Measurements from ENCODE around the gene SMAP1.
A peak's percentile ranks its signal among the peaks of the same experiment; 100 is the strongest.

The SMAP1 gene

GRCh38 chr6:70667711-70668498, at the start of gene SMAP1:
Gene SMAP1, plus strand, starts transcription at chr6:70667883. Its CDS starts 141 bp downstream, at chr6:70668024.
- peaks cover 14% of the 10 kb centered on the region for H3K36me3 Mint-ChIP-seq (ENCODE audit: low read depth)
- no peaks in the 10 kb centered on the region for H3K9me3 Mint-ChIP-seq
- peaks cover 56% of the 10 kb centered on the region for H3K4me1 Mint-ChIP-seq (ENCODE audit: low read depth)
- H3K27ac Mint-ChIP-seq: peak within 1 kb of the TSS; percentile 93
- H3K4me3 Mint-ChIP-seq: peak within 1 kb of the TSS; percentile 87
- no peaks in the 10 kb centered on the region for H3K27me3 Mint-ChIP-seq
- intact Hi-C loops (cut with micrococcal nuclease): loop anchor here (2.0 to 10.0 kb wide), 4 partner anchors 101 to 873 kb away; partner anchors contain the start of genes LMBRD1, OGFRL1 and SDHAF4

GRCh38 chr6:70620746-70621145, 46.9 kb upstream of the SMAP1 start:
- Mint-ChIP-seq H3K9me3 (no peaks in the 10 kb centered on the region), H3K27ac (no peak overlapping the region), H3K4me3 (no peak overlapping the region), H3K4me1 (ENCODE audit: low read depth) (no peaks in the 10 kb centered on the region), H3K36me3 (ENCODE audit: low read depth) (no peaks in the 10 kb centered on the region), H3K27me3 (no peaks in the 10 kb centered on the region)
- intact Hi-C loops (cut with micrococcal nuclease): no loop called here

GRCh38 chr6:70622461-70622860, 45.2 kb upstream of the SMAP1 start:
- Mint-ChIP-seq H3K27ac (no peak overlapping the region), H3K4me1 (ENCODE audit: low read depth) (no peaks in the 10 kb centered on the region), H3K4me3 (no peak overlapping the region), H3K9me3 (no peaks in the 10 kb centered on the region), H3K36me3 (ENCODE audit: low read depth) (no peaks in the 10 kb centered on the region), H3K27me3 (no peaks in the 10 kb centered on the region)
- intact Hi-C loops (cut with micrococcal nuclease): no loop called here

GRCh38 chr6:70625436-70625835, 42.2 kb upstream of the SMAP1 start:
- Mint-ChIP-seq H3K4me1 (ENCODE audit: low read depth) (no peaks in the 10 kb centered on the region), H3K36me3 (ENCODE audit: low read depth) (no peaks in the 10 kb centered on the region), H3K4me3 (no peak overlapping the region), H3K9me3 (no peaks in the 10 kb centered on the region), H3K27ac (no peak overlapping the region), H3K27me3 (no peaks in the 10 kb centered on the region)
- intact Hi-C loops (cut with micrococcal nuclease): no loop called here

GRCh38 chr6:70627500-70628254, 40.0 kb upstream of the SMAP1 start:
- intact Hi-C loops (cut with micrococcal nuclease): no loop called here
- Mint-ChIP-seq H3K27ac (no peak overlapping the region), H3K4me1 (ENCODE audit: low read depth) (no peaks in the 10 kb centered on the region), H3K9me3 (no peaks in the 10 kb centered on the region), H3K4me3 (no peak overlapping the region), H3K36me3 (ENCODE audit: low read depth) (no peaks in the 10 kb centered on the region), H3K27me3 (no peaks in the 10 kb centered on the region)

- Mint-ChIP-seq H3K4me3 (no peak overlapping the region), H3K4me1 (ENCODE audit: low read depth) (no peaks in the 10 kb centered on the region), H3K27ac (no peak overlapping the region), H3K27me3 (no peaks in the 10 kb centered on the region), H3K36me3 (ENCODE audit: low read depth) (no peaks in the 10 kb centered on the region), H3K9me3 (no peaks in the 10 kb centered on the region)
- intact Hi-C loops (cut with micrococcal nuclease): no loop called here
These were observed 37.8 kb upstream of the SMAP1 start for GRCh38 chr6:70629929-70630328.

- no peak overlapping the region for H3K27ac Mint-ChIP-seq
- no peaks in the 10 kb centered on the region for H3K27me3 Mint-ChIP-seq
- intact Hi-C loops (cut with micrococcal nuclease): no loop called here
- no peak overlapping the region for H3K4me3 Mint-ChIP-seq
- no peaks in the 10 kb centered on the region for H3K4me1 Mint-ChIP-seq (ENCODE audit: low read depth)
- no peaks in the 10 kb centered on the region for H3K36me3 Mint-ChIP-seq (ENCODE audit: low read depth)
- no peaks in the 10 kb centered on the region for H3K9me3 Mint-ChIP-seq
These were observed 33.8 kb upstream of the SMAP1 start for GRCh38 chr6:70633870-70634269.

GRCh38 chr6:70636596-70636995, 31.1 kb upstream of the SMAP1 start:
- intact Hi-C loops (cut with micrococcal nuclease): no loop called here
- Mint-ChIP-seq H3K4me1 (ENCODE audit: low read depth) (peaks cover 5% of the 10 kb centered on the region), H3K27me3 (no peaks in the 10 kb centered on the region), H3K27ac (no peak overlapping the region), H3K9me3 (no peaks in the 10 kb centered on the region), H3K36me3 (ENCODE audit: low read depth) (no peaks in the 10 kb centered on the region), H3K4me3 (no peak overlapping the region)

GRCh38 chr6:70638468-70638867, 29.2 kb upstream of the SMAP1 start:
- Mint-ChIP-seq H3K9me3 (no peaks in the 10 kb centered on the region), H3K27ac (no peak overlapping the region), H3K27me3 (no peaks in the 10 kb centered on the region), H3K4me1 (ENCODE audit: low read depth) (peaks cover 5% of the 10 kb centered on the region), H3K4me3 (no peak overlapping the region), H3K36me3 (ENCODE audit: low read depth) (no peaks in the 10 kb centered on the region)
- intact Hi-C loops (cut with micrococcal nuclease): no loop called here

- intact Hi-C loops (cut with micrococcal nuclease): no loop called here
- Mint-ChIP-seq H3K27me3 (peaks cover 2% of the 10 kb centered on the region), H3K4me3 (no peak overlapping the region), H3K27ac (no peak overlapping the region), H3K4me1 (ENCODE audit: low read depth) (peaks cover 5% of the 10 kb centered on the region), H3K36me3 (ENCODE audit: low read depth) (no peaks in the 10 kb centered on the region), H3K9me3 (no peaks in the 10 kb centered on the region)
These were observed 16.3 kb upstream of the SMAP1 start for GRCh38 chr6:70651326-70651905.

- Mint-ChIP-seq H3K4me1 (ENCODE audit: low read depth) (peaks cover 5% of the 10 kb centered on the region), H3K36me3 (ENCODE audit: low read depth) (no peaks in the 10 kb centered on the region), H3K27me3 (no peaks in the 10 kb centered on the region), H3K4me3 (no peak overlapping the region), H3K27ac (no peak overlapping the region), H3K9me3 (no peaks in the 10 kb centered on the region)
- intact Hi-C loops (cut with micrococcal nuclease): no loop called here
These were observed 15.5 kb upstream of the SMAP1 start for GRCh38 chr6:70652216-70652615.

GRCh38 chr6:70657706-70658105, 10.0 kb upstream of the SMAP1 start:
- Mint-ChIP-seq H3K4me1 (ENCODE audit: low read depth) (no peaks in the 10 kb centered on the region), H3K4me3 (no peak overlapping the region), H3K9me3 (no peaks in the 10 kb centered on the region), H3K36me3 (ENCODE audit: low read depth) (no peaks in the 10 kb centered on the region), H3K27ac (no peak overlapping the region), H3K27me3 (peaks cover 8% of the 10 kb centered on the region)
- intact Hi-C loops (cut with micrococcal nuclease): no loop called here

GRCh38 chr6:70663881-70664466, 3.7 kb upstream of the SMAP1 start:
- H3K36me3 Mint-ChIP-seq (ENCODE audit: low read depth): peaks cover 6% of the 10 kb centered on the region
- intact Hi-C loops (cut with micrococcal nuclease): loop anchor here (10.0 kb wide), 1 partner anchor 869 kb away; the partner anchor contains the start of gene LMBRD1
- H3K4me3 Mint-ChIP-seq: no peak overlapping the region
- peaks cover 21% of the 10 kb centered on the region for H3K4me1 Mint-ChIP-seq (ENCODE audit: low read depth)
- H3K27ac Mint-ChIP-seq: no peak overlapping the region
- peaks cover 8% of the 10 kb centered on the region for H3K27me3 Mint-ChIP-seq
- no peaks in the 10 kb centered on the region for H3K9me3 Mint-ChIP-seq

- Mint-ChIP-seq H3K27ac (peak overlapping the region; percentile 93), H3K4me1 (ENCODE audit: low read depth) (peaks cover 44% of the 10 kb centered on the region), H3K4me3 (peak overlapping the region; percentile 87), H3K36me3 (ENCODE audit: low read depth) (peaks cover 14% of the 10 kb centered on the region), H3K9me3 (no peaks in the 10 kb centered on the region), H3K27me3 (peaks cover 6% of the 10 kb centered on the region)
- intact Hi-C loops (cut with micrococcal nuclease): loop anchor here (5.0 to 10.0 kb wide), 3 partner anchors 99 to 872 kb away; partner anchors contain the start of genes LMBRD1, OGFRL1 and SDHAF4
These were observed 977 bp upstream of the SMAP1 start for GRCh38 chr6:70666706-70667105.
